Stimulated activated CD8-positive, alpha-beta memory T cell treated with anti-CD3 and anti-CD28 coated beads, Interleukin-7, amount 100 ng/mL, for 1 hour (primary cell): Measurements from ENCODE around the gene NLGN4X.
"Not testable (repeated sequence)": the region's sequence is repeated elsewhere in the genome, so short reads cannot be mapped to it uniquely, and the experiment has no call there.

Experiments
- DNase-seq, 2 donors: peaks; one replicate each; pipeline ENCODE4 v3.0.0-alpha.2; 2020; ENCODE audit warnings: low read depth in 2 of 2

The NLGN4X gene

DNA sequence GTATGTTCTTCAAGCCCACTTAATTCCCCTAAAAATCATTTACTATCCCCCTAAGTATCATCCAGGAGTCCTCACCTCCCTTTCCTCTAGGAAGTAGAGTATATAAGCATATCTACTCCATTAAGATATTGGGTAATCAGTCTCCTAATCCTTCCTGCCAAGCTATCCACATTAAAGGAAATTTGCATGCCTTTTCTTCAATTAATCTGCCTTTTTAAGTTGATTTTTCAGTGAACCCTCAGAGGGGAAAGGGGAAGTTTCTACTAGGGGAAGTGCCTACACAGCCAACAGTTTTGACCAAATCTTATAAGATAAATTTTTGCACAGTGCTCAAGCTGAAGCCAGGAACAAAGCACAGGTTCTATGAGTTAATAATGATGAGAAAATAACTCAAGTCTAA lies 222.8 kb downstream of the NLGN4X start:
- no peak for DNase-seq

DNA sequence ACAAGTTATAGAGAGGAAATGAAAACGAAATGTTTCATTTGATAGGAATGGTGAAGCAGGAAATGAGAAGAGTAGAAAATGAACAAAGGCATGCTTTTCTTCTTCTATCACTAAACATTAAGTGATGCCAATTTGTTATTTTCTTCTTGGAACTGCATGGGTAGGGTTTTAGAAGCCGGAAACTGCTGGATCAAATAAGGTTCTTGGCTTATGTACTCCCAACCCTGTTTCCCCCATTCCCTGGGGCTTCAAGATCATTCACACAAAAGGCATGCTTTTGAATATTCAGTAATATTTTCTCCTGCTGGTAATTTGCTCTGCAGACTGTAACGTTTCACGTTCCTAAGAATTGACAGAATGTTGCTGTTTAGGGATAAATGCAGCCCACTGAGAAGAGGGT lies 224.1 kb downstream of the NLGN4X start:
- DNase-seq = no peak

- no peak for DNase-seq
Observed at GRCh38 chrX:6002056-6002455, 226.6 kb downstream of the NLGN4X start.

GRCh38 chrX:5998901-5999300 lies 229.8 kb downstream of the NLGN4X start:
- no peak for DNase-seq

- DNase-seq = no peak
Observed at GRCh38 chrX:5998456-5998855, 230.2 kb downstream of the NLGN4X start.

GRCh38 chrX:5991393-5991792 lies 237.3 kb downstream of the NLGN4X start:
- DNase-seq = no peak

GRCh38 chrX:5979338-5979737 lies 249.3 kb downstream of the NLGN4X start:
- no peak for DNase-seq

GRCh38 chrX:5976332-5976731 lies 252.3 kb downstream of the NLGN4X start:
- DNase-seq = no peak

DNA sequence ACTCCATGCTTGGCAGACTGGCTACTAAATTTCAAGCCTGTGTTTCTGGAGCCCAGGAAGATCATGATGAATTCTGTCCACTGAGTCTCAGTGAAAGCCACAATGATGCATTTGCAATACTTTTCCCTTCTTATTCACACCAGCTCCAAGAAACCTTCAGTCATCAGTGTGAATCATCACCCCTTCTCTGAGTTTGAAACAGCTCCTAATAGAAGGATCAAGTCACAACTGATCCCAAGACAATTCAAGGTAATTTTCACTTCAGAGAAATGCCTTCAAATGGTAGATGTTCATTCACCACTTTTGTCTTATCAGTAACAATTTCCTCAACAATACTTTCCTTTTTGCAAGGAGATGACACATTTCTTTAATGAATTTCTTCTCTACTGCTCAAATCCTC lies 257.4 kb downstream of the NLGN4X start:
- DNase-seq = no peak

GRCh38 chrX:5965406-5965805 lies 263.3 kb downstream of the NLGN4X start:
- no peak for DNase-seq

DNA sequence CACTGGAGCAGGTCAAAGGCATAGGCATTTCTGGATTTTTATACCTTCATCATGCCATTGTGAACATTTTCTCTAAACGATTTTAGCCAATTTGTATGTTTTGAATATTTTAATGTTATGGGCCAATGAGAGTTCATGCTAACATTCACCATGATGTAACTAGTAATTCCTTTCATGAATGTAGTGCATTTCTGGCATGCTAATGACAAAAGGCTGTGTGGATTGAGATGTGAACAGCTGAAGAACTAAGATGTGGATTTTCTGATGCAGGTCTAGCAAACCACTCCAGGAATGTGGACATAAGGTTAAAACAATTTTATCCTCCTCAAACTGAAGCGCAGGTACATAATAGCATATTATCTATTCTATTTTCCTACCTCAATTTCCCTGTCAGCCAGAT lies 269.4 kb downstream of the NLGN4X start:
- DNase-seq = no peak

DNA sequence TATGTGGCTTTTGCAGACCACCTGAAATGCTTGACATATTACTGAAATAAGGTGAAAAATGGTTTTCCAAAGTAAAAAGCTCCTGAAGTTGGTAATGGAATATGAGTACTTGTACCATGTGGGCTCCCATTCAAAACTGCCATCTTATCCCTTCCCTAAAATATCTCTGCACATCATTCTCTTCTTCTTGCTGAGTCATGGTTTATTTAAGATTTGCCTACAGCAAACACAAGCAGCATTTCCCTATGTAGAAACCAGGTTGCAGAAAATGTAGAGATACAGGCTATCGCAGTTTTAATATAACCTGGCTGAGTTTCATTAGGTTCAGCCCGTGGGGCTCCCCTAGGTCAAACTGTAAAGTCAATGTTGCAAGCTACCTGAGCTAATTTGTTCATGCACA lies 270.1 kb downstream of the NLGN4X start:
- no peak for DNase-seq

DNA sequence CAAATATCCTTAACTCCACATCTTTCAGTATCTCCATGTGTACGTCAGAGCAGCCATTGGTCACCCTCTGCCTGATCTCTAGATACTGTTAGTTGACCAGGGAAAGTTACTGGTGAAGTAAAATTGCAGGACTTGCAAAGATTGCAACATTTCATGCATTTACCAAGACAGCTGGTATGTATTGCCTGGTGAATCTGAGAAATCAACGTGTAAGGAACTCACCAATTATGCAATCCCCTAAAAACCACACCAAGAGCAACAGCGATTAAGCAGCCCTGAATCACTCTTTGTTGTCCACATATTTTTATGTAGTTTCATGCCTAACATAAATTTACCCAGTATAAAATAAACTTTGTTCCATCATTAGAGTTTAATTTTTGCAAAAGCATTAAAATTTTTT lies 271.2 kb downstream of the NLGN4X start:
- DNase-seq = no peak

DNA sequence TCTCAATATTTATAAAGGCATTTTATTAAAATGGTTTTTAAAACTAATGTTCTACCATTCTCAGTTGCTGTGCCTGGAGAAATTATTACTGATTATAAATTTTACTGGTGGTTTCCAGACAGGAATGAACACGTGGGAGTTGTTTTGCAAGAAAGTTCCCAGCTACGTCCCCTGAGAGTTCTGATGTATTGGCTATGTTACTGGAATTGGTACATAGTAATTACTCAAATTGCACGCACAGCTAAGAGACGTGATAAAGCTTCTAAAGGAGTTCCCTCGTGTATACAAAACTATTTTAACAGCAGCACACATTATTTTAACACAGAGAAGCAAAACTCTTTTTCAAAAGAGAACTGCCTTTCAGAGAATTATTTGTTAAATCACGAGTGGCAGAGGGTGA lies 292.2 kb downstream of the NLGN4X start:
- no peak for DNase-seq

DNA sequence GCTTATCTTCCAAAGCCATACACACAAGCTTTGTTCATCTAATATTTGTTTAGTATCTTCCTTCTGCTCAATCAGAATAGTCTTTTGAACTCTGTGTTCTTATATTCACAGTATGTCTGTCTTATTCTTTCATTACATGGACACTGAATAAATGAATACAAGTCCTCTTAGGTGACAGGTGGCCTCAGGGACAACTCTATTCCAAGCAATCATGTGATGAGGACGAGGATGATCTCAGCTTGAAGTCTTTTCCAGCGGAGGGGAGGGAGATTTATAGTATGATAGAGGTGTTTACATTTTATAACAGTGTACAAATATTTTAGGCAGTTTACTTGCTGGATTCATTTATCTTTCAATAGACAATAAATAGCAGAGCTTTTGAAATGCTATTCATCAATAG lies 300.4 kb downstream of the NLGN4X start:
- DNase-seq = no peak

- DNase-seq = no peak
Observed at GRCh38 chrX:5916945-5917344, 311.7 kb downstream of the NLGN4X start.

DNA sequence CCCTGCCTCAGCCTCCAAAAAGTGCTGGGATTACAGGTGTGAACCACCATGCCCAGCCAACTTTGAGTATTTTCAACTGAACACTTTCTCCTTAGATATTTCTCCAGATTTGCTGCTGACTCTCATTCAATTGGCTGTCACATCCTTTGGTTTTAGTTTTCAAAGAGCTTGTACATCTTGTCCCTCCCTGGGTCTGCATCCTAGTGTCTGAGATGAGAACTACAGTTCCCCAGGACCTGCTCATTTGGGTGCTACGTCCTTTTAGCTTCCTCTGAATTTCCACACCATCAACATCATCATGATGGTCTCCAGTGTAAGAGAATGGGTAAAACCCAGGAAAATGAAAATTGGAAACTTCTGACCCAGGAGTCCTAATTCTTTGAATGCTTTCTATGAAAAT lies 312.9 kb downstream of the NLGN4X start:
- DNase-seq = no peak

DNA sequence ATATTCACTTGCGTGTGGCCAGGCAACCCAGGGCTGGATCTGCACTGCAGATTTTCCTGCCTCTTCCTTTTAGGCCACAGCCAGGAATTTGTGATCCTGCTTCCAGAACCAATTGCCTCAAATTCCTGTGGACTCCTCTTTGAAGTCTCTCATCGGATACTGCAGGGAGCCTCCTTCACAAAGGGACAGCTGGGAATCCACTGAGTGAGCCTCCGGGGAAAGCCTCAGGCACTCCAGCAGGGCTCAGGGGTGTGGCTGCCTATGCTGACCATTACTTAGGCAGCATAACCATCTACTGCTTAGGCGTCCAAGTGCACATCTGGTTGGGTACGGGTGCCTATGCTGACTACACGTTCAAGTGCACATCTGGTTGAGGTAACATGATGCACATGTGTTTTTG lies 321.5 kb downstream of the NLGN4X start:
- DNase-seq = no peak

DNA sequence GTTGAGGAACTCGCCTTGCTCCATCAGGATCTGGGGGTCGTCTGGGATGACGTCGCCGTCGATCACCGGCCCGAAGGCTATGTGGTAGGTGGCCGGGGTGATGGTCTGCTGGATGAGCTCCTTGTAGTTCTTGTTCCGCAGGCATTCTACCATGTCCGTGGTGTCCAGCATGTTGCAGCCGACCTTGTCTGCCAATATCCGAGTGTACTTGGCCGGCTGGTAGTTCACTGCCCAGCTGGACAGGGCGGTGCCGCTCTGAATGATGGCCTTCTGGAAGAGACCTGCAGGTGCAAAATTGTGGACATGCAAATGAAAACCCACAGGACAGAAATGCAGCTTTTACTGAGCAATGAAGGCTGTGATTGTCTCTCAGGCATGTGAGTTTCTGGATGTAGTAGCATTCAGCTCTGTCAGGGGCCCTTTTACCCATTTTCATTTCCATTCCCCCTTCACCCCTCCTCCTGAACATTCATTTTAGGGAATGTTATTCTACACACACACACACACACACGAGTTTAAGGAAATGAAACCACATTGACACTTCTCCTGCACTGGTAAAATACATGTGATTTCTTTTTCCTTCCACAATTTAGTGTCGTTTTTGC lies 325.0 kb downstream of the NLGN4X start:
- not testable (repeated sequence) for DNase-seq

- DNase-seq = no peak
Observed at GRCh38 chrX:5898463-5898862, 330.2 kb downstream of the NLGN4X start.

- no peak for DNase-seq
Observed at GRCh38 chrX:5891378-5891777, 337.3 kb downstream of the NLGN4X start.

- no peak for DNase-seq
Observed at GRCh38 chrX:5876984-5877596, 351.6 kb downstream of the NLGN4X start.

GRCh38 chrX:5870238-5870637 lies 358.4 kb downstream of the NLGN4X start:
- no peak for DNase-seq

GRCh38 chrX:5869786-5870185 lies 358.9 kb downstream of the NLGN4X start:
- DNase-seq = no peak
